Measurements from ENCODE around the gene CSRP3.
A peak's percentile ranks its signal among the peaks of the same experiment; 100 is the strongest.

The CSRP3 gene

DNA sequence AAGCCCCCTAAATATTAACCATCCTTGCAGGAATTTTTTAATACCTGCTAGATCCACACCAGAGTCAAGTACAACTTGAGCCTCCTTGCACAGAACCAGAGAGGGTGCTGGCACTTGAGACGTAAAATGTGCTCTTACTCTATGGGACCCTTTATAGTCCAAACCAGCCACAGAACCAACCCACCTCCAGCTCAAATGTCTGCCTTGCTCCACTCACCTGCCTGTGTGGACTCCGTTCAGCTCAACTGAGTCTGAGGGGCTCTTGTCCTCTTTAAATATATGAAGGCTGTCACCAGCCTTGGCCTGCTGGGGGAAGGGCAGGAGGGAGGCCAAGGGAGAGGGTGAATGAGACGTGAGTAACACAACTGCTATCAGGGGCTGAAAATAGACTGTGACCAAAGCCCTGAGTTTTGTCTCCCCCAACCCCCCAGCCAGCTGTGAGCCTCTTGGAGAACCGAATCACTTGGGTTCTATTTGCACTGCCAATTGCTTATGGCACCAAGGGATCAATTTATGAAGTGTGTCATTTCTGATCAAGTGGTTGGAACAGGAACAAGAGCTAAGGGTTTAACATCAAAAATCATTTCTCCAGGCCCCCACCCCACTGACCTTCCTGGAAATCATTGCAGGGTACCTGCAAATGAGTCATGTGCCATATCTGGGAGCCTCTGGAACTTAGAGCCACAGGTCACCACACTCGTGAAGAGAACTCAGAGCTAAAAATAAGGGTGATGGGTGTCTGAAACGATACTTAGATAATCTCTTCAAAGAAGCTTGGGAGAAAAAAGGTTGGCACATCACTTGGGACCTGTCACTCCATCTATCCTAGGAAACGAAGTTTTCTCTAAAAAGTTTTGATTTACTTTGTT is at the start of gene CSRP3:
CSRP3 (minus strand) TSS at position 247 of the 869 bp plus-strand sequence. CDS start 9,535 bp downstream, outside the sequence.
- H3K4me3 Mint-ChIP-seq, result peak within 1 kb of the TSS in 2 of 3 experiments; percentile 52 to 71
- peaks cover 37% of the 10 kb centered on the region for H3K4me1 Mint-ChIP-seq
- H3K27ac Mint-ChIP-seq, result peak within 1 kb of the TSS; percentile 89 to 94 (median 90)
- H3K27me3 Mint-ChIP-seq (ENCODE audit: low read depth), result peaks cover 5% of the 10 kb centered on the region
- no peaks in the 10 kb centered on the region for H3K9me3 Mint-ChIP-seq
- no peaks in the 10 kb centered on the region for H3K36me3 Mint-ChIP-seq (ENCODE audit: low read depth)
- TF ChIP-seq, protein P1, sequence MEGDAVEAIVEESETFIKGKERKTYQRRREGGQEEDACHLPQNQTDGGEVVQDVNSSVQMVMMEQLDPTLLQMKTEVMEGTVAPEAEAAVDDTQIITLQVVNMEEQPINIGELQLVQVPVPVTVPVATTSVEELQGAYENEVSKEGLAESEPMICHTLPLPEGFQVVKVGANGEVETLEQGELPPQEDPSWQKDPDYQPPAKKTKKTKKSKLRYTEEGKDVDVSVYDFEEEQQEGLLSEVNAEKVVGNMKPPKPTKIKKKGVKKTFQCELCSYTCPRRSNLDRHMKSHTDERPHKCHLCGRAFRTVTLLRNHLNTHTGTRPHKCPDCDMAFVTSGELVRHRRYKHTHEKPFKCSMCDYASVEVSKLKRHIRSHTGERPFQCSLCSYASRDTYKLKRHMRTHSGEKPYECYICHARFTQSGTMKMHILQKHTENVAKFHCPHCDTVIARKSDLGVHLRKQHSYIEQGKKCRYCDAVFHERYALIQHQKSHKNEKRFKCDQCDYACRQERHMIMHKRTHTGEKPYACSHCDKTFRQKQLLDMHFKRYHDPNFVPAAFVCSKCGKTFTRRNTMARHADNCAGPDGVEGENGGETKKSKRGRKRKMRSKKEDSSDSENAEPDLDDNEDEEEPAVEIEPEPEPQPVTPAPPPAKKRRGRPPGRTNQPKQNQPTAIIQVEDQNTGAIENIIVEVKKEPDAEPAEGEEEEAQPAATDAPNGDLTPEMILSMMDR (IDR thresholded peaks at IDR 0.05; ENCODE audit: unreplicated experiment in 3 of 3), result no peak

DNA sequence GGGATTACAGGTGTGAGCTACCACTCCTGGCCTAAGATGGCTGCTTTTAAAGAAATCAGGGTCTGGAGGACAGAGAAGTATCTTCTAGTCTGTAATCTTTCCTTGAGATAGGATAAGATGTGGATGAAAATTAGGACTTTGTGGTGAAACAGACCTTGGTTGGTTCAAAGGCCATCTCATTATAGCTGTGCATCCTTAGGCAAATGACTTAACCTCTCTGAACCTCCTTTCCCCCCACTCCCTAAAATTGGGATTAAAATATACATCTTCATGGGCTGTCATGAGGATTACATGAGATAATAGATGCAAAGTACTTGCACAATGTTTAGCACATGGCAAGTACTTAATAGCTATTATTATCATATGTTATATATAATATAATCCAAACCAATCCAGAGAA is 49.8 kb upstream of the CSRP3 start:
- Mint-ChIP-seq H3K9me3 (peaks cover 21% of the 10 kb centered on the region), H3K4me3 (no peak overlapping the region), H3K4me1 (peaks cover 6% of the 10 kb centered on the region), H3K36me3 (ENCODE audit: low read depth) (no peaks in the 10 kb centered on the region), H3K27ac (no peak overlapping the region), H3K27me3 (ENCODE audit: low read depth) (peaks cover 5% of the 10 kb centered on the region)
- TF ChIP-seq, protein P1 (IDR thresholded peaks at IDR 0.05; ENCODE audit: unreplicated experiment in 3 of 3), result no peak

DNA sequence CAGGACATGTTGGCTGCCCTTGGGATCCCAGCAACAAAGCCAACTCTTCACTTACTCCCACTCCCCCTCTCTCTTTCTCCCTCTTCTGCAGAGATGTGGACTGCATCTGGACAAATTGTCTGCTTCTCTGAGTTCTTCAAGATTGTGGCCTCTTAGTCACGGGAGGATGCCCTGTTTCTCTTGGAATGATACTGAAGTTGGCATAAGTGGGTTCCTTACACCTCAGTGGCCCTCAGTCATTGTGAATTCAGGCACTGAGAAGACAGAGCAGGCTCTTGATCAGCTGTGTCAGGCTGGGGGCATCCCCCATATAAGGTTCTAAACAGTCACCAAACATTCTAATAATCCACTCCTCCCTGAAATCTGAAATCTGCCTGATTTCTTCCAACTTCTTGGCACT is 45.0 kb upstream of the CSRP3 start:
- Mint-ChIP-seq H3K27me3 (ENCODE audit: low read depth) (peaks cover 44% of the 10 kb centered on the region), H3K9me3 (peaks cover 17% of the 10 kb centered on the region), H3K36me3 (ENCODE audit: low read depth) (no peaks in the 10 kb centered on the region), H3K4me1 (peaks cover 6% of the 10 kb centered on the region), H3K27ac (no peak overlapping the region), H3K4me3 (no peak overlapping the region)
- TF ChIP-seq, protein P1 (IDR thresholded peaks at IDR 0.05; ENCODE audit: unreplicated experiment in 3 of 3), result no peak

DNA sequence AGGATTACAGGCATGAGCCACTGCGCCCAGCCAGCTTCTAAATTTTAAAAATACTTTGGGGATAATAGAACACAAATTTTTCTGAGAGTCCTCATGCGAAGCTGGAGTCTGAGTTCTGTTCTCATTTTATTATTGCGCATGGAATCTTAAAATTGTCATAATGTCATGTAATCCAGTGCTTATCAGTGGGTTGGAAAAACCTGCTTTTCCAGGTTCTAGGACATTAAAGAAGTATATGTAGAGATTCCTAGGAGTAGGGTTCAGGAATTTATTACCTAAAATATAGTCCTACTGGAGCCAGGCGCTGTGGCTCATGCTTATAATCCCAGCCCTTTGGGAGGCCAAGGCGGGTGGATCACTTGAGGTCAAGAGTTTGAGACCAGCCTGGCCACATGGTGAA is 43.6 kb upstream of the CSRP3 start:
- Mint-ChIP-seq H3K9me3 (peaks cover 17% of the 10 kb centered on the region), H3K36me3 (ENCODE audit: low read depth) (no peaks in the 10 kb centered on the region), H3K27me3 (ENCODE audit: low read depth) (peaks cover 52% of the 10 kb centered on the region), H3K4me1 (peaks cover 8% of the 10 kb centered on the region), H3K27ac (no peak overlapping the region), H3K4me3 (no peak overlapping the region)
- TF ChIP-seq, protein P1 (IDR thresholded peaks at IDR 0.05; ENCODE audit: unreplicated experiment in 3 of 3), result no peak

DNA sequence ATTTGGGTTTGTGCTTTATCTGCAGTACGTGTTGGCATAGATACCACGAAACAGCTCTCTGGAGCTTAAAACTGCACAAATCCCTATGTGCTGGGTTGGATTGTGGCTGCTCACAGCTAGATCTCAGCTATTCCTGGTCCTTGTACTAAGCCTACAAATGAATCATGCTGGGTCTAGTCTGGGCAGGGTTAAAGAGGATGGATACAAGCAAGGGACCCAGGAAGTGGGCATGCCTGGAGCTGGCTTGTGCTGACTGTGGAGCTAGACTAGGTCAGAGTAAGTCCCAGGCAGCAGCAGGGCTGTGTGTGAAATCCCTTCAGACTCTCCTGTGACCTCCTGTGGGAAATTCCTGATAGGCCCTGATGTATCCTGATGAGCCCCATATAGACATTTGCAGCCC is 42.8 kb upstream of the CSRP3 start:
- peaks cover 12% of the 10 kb centered on the region for H3K4me1 Mint-ChIP-seq
- H3K27me3 Mint-ChIP-seq (ENCODE audit: low read depth), result peaks cover 56% of the 10 kb centered on the region
- no peak overlapping the region for H3K27ac Mint-ChIP-seq
- H3K4me3 Mint-ChIP-seq, result peak overlapping the region in 1 of 3 experiments; percentile 32
- TF ChIP-seq, protein P1 (IDR thresholded peaks at IDR 0.05; ENCODE audit: unreplicated experiment in 3 of 3), result no peak
- no peaks in the 10 kb centered on the region for H3K36me3 Mint-ChIP-seq (ENCODE audit: low read depth)
- H3K9me3 Mint-ChIP-seq, result peaks cover 14% of the 10 kb centered on the region

DNA sequence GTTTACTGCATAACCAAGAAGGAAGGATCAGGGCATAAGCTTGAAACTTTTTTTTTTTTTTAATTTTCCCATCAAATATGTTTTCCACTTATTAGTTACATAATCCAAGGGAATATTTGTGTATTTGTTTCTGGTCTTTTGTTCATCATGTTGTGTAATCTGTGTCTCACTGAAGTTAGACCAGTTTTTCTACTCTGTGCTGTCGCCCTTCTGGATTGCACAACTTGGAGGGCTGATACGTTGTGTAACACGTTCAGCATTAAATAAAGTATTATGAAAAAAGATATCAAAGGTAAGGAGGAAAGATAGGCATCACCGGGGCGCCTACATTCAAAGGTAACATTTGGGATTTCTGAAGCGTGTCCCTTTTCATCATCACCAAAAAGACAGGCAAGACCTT is 42.3 kb upstream of the CSRP3 start:
- no peaks in the 10 kb centered on the region for H3K36me3 Mint-ChIP-seq (ENCODE audit: low read depth)
- H3K27ac Mint-ChIP-seq, result no peak overlapping the region
- peaks cover 56% of the 10 kb centered on the region for H3K27me3 Mint-ChIP-seq (ENCODE audit: low read depth)
- peaks cover 10% of the 10 kb centered on the region for H3K9me3 Mint-ChIP-seq
- H3K4me3 Mint-ChIP-seq, result no peak overlapping the region
- peaks cover 15% of the 10 kb centered on the region for H3K4me1 Mint-ChIP-seq
- TF ChIP-seq, protein P1 (IDR thresholded peaks at IDR 0.05; ENCODE audit: unreplicated experiment in 3 of 3), result no peak

All from nephron (organoid).